ENCODE results near the gene HSD3B7.

DNA sequence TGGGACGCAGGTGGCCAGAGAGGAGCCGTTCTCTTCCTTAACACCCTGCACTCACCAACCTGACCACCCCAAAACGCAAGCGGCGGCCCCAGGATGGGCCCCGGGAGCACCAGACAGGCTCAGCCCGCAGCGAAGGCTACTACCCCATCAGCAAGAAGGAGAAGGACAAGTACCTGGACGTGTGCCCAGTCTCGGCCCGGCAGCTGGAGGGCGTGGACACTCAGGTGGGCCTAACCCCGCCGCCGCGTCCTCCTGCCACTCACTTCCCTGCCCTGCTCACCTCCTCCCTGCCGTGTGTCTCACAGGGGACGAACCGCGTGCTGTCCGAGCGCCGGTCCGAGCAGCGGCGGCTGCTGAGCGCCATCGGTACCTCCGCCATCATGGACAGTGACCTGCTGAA is 4.6 kb upstream of the HSD3B7 start:
- TF ChIP-seq, protein P1, sequence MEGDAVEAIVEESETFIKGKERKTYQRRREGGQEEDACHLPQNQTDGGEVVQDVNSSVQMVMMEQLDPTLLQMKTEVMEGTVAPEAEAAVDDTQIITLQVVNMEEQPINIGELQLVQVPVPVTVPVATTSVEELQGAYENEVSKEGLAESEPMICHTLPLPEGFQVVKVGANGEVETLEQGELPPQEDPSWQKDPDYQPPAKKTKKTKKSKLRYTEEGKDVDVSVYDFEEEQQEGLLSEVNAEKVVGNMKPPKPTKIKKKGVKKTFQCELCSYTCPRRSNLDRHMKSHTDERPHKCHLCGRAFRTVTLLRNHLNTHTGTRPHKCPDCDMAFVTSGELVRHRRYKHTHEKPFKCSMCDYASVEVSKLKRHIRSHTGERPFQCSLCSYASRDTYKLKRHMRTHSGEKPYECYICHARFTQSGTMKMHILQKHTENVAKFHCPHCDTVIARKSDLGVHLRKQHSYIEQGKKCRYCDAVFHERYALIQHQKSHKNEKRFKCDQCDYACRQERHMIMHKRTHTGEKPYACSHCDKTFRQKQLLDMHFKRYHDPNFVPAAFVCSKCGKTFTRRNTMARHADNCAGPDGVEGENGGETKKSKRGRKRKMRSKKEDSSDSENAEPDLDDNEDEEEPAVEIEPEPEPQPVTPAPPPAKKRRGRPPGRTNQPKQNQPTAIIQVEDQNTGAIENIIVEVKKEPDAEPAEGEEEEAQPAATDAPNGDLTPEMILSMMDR (IDR thresholded peaks at IDR 0.05; ENCODE audit: control extremely low read depth in 1 of 3, insufficient read depth in 1 of 3, low read depth in 1 of 3, low read length in 3 of 3): no peak
- TF ChIP-seq POLR2AphosphoS5 (IDR thresholded peaks at IDR 0.05; ENCODE audit: low read depth, low read length): no peak
- TF ChIP-seq BRCA1 (IDR thresholded peaks at IDR 0.05; ENCODE audit: low read depth, low read length): no peak
- TF ChIP-seq TAF1 (IDR thresholded peaks at IDR 0.05; ENCODE audit: low read depth, low read length): no peak
- TF ChIP-seq CEBPB (IDR thresholded peaks at IDR 0.05; ENCODE audit: low read depth, low read length): no peak
- TF ChIP-seq CREB1 (IDR thresholded peaks at IDR 0.05): no peak
- no peak for TF ChIP-seq CHD2 (IDR thresholded peaks at IDR 0.05; ENCODE audit: low read length)
- no peak for TF ChIP-seq POLR2A (IDR thresholded peaks at IDR 0.05; ENCODE audit: control extremely low read depth in 1 of 2, low read depth in 2 of 2, low read length in 2 of 2)
- TF ChIP-seq, protein P2, sequence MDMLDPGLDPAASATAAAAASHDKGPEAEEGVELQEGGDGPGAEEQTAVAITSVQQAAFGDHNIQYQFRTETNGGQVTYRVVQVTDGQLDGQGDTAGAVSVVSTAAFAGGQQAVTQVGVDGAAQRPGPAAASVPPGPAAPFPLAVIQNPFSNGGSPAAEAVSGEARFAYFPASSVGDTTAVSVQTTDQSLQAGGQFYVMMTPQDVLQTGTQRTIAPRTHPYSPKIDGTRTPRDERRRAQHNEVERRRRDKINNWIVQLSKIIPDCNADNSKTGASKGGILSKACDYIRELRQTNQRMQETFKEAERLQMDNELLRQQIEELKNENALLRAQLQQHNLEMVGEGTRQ (IDR thresholded peaks at IDR 0.05; ENCODE audit: low read length): no peak

Data from H1 (cell line).